Panc1 (cell line): ENCODE results near the gene NDUFAF3.

ENCODE experiments used
- TCF7L2 ChIP-seq: IDR thresholded peaks from 2 replicates; pipeline ENCODE4 v1.6.1; 2011; ENCODE audit warnings: mild to moderate bottlenecking, low read depth, low read length, inconsistent platforms
- TF ChIP-seq, protein P1 (sequence below): fragments of 450-650 bp; IDR thresholded peaks from 2 replicates; pipeline ENCODE4 v1.5.1; 2017; ENCODE audit warnings: mild to moderate bottlenecking

DNA sequence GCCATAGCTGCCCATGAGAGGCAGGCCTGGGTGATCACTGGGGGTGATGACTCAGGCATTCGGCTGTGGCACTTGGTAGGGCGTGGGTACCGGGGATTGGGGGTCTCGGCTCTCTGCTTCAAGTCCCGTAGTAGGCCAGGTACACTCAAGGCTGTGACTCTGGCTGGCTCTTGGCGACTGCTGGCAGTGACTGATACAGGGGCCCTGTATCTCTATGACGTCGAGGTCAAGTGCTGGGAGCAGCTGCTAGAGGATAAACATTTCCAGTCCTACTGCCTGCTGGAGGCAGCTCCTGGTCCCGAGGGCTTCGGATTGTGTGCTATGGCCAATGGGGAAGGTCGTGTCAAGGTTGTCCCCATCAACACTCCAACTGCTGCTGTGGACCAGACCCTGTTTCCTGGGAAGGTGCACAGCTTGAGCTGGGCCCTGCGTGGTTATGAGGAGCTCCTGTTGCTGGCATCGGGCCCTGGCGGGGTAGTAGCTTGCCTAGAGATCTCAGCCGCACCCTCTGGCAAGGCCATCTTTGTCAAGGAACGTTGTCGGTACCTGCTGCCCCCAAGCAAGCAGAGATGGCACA lies 9.4 kb upstream of the NDUFAF3 start:
- TF ChIP-seq, protein P1, sequence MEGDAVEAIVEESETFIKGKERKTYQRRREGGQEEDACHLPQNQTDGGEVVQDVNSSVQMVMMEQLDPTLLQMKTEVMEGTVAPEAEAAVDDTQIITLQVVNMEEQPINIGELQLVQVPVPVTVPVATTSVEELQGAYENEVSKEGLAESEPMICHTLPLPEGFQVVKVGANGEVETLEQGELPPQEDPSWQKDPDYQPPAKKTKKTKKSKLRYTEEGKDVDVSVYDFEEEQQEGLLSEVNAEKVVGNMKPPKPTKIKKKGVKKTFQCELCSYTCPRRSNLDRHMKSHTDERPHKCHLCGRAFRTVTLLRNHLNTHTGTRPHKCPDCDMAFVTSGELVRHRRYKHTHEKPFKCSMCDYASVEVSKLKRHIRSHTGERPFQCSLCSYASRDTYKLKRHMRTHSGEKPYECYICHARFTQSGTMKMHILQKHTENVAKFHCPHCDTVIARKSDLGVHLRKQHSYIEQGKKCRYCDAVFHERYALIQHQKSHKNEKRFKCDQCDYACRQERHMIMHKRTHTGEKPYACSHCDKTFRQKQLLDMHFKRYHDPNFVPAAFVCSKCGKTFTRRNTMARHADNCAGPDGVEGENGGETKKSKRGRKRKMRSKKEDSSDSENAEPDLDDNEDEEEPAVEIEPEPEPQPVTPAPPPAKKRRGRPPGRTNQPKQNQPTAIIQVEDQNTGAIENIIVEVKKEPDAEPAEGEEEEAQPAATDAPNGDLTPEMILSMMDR, result no peak
- TF ChIP-seq TCF7L2, result no peak
